ENCODE results near the gene XPR1. TPM values are rescaled to one million over a fixed set of nuclear protein-coding genes. Genes with fewer than 3 reads are reported as not detected.

XPR1 gene
- total RNA-seq, 1 donor = 25.7 TPM

DNA sequence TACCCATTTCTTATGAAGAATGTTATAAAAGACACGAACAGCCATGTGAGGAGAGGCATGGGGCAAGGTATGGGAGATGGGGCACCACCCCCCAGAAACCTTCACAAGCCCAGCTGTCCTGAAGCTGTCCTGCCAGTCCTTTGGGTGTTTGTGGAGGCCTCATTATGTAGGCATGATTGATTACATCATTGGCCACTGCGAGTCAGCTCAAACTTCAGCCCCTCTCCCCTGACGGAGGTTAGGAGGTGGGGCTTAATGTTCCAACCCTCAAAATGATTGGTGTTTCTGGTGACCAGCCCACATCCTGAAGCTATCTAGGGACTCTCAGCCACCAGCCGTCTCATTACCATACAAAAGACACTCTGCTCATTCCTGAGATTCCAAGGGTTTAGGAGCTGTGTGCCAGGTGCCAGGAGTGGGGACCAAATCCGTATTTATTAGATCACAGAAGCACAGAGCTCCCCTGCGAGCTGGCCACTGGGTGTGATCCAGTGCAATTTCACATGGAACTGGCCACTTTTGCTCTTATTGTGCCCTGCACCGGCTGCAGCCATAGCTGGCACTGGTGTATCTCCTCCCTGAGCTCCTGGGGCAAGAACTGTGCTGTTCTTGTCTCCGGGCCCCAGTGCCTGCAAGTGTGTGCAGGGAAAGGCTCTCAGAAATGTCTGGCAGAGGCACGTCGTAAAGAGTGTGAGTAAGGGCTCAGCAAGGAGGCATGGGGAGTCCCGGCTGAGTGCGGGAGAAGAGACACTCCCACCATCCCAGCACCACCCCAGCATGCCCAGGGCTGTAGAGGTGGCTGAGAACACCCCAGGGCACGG lies 291.4 kb downstream of the XPR1 start:
- H3K4me1 ChIP-seq (ENCODE audit: insufficient read depth, low read length) = no peaks in the 10 kb centered on the region
- H3K36me3 ChIP-seq (ENCODE audit: insufficient read depth, low read length) = peaks cover 2% of the 10 kb centered on the region
- no peak overlapping the region for H3K4me2 ChIP-seq (ENCODE audit: insufficient read depth, low read length)
- no peak for TF ChIP-seq CTCF (IDR thresholded peaks at IDR 0.05; ENCODE audit: extremely low read depth, low read depth, low read length)
- H2AFZ ChIP-seq (ENCODE audit: low read length) = no peak overlapping the region
- peak; percentile 83 for DNase-seq (ENCODE audit: insufficient read length, low spot score, missing footprints)
- H3K9me3 ChIP-seq (ENCODE audit: low read depth, low read length) = no peaks in the 10 kb centered on the region
- H3K27ac ChIP-seq (ENCODE audit: low read depth, low read length) = no peak overlapping the region
- H3K4me3 ChIP-seq (ENCODE audit: insufficient read depth, low read length) = no peak overlapping the region
- peaks cover 18% of the 10 kb centered on the region for H4K20me1 ChIP-seq (ENCODE audit: insufficient read depth, low read length)
- H3K79me2 ChIP-seq (ENCODE audit: insufficient read depth, low read length) = no peaks in the 10 kb centered on the region
- H3K27me3 ChIP-seq (ENCODE audit: insufficient read depth, low read length) = no peaks in the 10 kb centered on the region

DNA sequence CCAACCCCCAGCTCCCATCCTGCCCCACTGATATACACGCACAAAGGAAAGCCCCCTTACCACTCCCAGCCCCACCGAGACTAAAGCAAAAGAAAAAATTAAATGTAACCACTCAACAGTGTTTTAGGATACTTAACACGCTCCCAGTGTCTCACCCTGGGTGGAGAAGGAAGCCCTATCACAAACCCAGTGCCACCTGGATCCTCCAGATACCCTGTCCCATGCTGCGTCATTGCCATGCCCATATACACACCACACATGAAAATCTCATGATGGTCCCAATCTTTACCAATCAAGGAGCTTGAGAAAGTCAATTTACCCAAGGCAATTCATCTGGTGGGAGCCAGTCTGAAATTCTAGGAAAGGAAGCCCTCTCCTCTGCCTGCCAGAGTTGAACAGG lies 292.1 kb downstream of the XPR1 start:
- H3K4me3 ChIP-seq (ENCODE audit: insufficient read depth, low read length) = no peak overlapping the region
- H3K79me2 ChIP-seq (ENCODE audit: insufficient read depth, low read length) = no peaks in the 10 kb centered on the region
- no peaks in the 10 kb centered on the region for H3K4me1 ChIP-seq (ENCODE audit: insufficient read depth, low read length)
- H3K4me2 ChIP-seq (ENCODE audit: insufficient read depth, low read length) = no peak overlapping the region
- no peak overlapping the region for H2AFZ ChIP-seq (ENCODE audit: low read length)
- DNase-seq (ENCODE audit: insufficient read length, low spot score, missing footprints) = peak; percentile 78
- peaks cover 21% of the 10 kb centered on the region for H4K20me1 ChIP-seq (ENCODE audit: insufficient read depth, low read length)
- TF ChIP-seq CTCF (IDR thresholded peaks at IDR 0.05; ENCODE audit: extremely low read depth, low read depth, low read length) = no peak
- H3K27me3 ChIP-seq (ENCODE audit: insufficient read depth, low read length) = no peaks in the 10 kb centered on the region
- no peaks in the 10 kb centered on the region for H3K36me3 ChIP-seq (ENCODE audit: insufficient read depth, low read length)
- no peaks in the 10 kb centered on the region for H3K9me3 ChIP-seq (ENCODE audit: low read depth, low read length)
- no peak overlapping the region for H3K27ac ChIP-seq (ENCODE audit: low read depth, low read length)

GRCh38 chr1:180924939-180925338 lies 293.1 kb downstream of the XPR1 start:
- H2AFZ ChIP-seq (ENCODE audit: low read length) = no peak overlapping the region
- no peak overlapping the region for H3K4me3 ChIP-seq (ENCODE audit: insufficient read depth, low read length)
- peaks cover 21% of the 10 kb centered on the region for H4K20me1 ChIP-seq (ENCODE audit: insufficient read depth, low read length)
- no peaks in the 10 kb centered on the region for H3K79me2 ChIP-seq (ENCODE audit: insufficient read depth, low read length)
- H3K36me3 ChIP-seq (ENCODE audit: insufficient read depth, low read length) = peaks cover 3% of the 10 kb centered on the region
- H3K4me2 ChIP-seq (ENCODE audit: insufficient read depth, low read length) = no peak overlapping the region
- no peaks in the 10 kb centered on the region for H3K9me3 ChIP-seq (ENCODE audit: low read depth, low read length)
- peak; percentile 26 for DNase-seq (ENCODE audit: insufficient read length, low spot score, missing footprints)
- no peaks in the 10 kb centered on the region for H3K27me3 ChIP-seq (ENCODE audit: insufficient read depth, low read length)
- no peak overlapping the region for H3K27ac ChIP-seq (ENCODE audit: low read depth, low read length)
- no peaks in the 10 kb centered on the region for H3K4me1 ChIP-seq (ENCODE audit: insufficient read depth, low read length)
- no peak for TF ChIP-seq CTCF (IDR thresholded peaks at IDR 0.05; ENCODE audit: extremely low read depth, low read depth, low read length)

- no peaks in the 10 kb centered on the region for H3K4me1 ChIP-seq (ENCODE audit: insufficient read depth, low read length)
- no peak overlapping the region for H3K4me2 ChIP-seq (ENCODE audit: insufficient read depth, low read length)
- H3K27ac ChIP-seq (ENCODE audit: low read depth, low read length) = no peak overlapping the region
- no peaks in the 10 kb centered on the region for H3K79me2 ChIP-seq (ENCODE audit: insufficient read depth, low read length)
- no peak for TF ChIP-seq CTCF (IDR thresholded peaks at IDR 0.05; ENCODE audit: extremely low read depth, low read depth, low read length)
- H2AFZ ChIP-seq (ENCODE audit: low read length) = no peak overlapping the region
- H4K20me1 ChIP-seq (ENCODE audit: insufficient read depth, low read length) = peaks cover 21% of the 10 kb centered on the region
- DNase-seq (ENCODE audit: insufficient read length, low spot score, missing footprints) = peak; percentile 81
- H3K27me3 ChIP-seq (ENCODE audit: insufficient read depth, low read length) = no peaks in the 10 kb centered on the region
- no peaks in the 10 kb centered on the region for H3K9me3 ChIP-seq (ENCODE audit: low read depth, low read length)
- H3K36me3 ChIP-seq (ENCODE audit: insufficient read depth, low read length) = peaks cover 3% of the 10 kb centered on the region
- no peak overlapping the region for H3K4me3 ChIP-seq (ENCODE audit: insufficient read depth, low read length)
Measured at GRCh38 chr1:180925471-180926051, 293.7 kb downstream of the XPR1 start.
